Mammary epithelial cell (primary cell): ENCODE measurements around the gene SCN9A.

ENCODE experiments used
- CTCF ChIP-seq, 2 donors: IDR thresholded peaks in 1 of 2; conservative IDR thresholded peaks in 1 of 2; 2 replicates each; pipeline ENCODE4 v1.5.1; 2011 to 2012; ENCODE audit warnings: inconsistent platforms in 2 of 2, low read length in 2 of 2, mild to moderate bottlenecking in 2 of 2, control low read depth in 1 of 2, low read depth in 1 of 2; ENCODE audit not compliant: insufficient read depth in 1 of 2; ENCODE audit errors: extremely low read depth in 1 of 2
- EZH2 ChIP-seq: IDR thresholded peaks from 2 replicates; pipeline ENCODE4 v1.6.1; 2012; ENCODE audit warnings: low read length, inconsistent platforms, borderline replicate concordance

- TF ChIP-seq CTCF (conservative IDR thresholded peaks at IDR 0.05 in 1 of 2, IDR thresholded peaks at IDR 0.05 in 1 of 2; ENCODE audit: extremely low read depth in 1 of 2, insufficient read depth in 1 of 2, low read depth in 1 of 2, low read length in 2 of 2) (no peak), EZH2 (no peak)
Measured at GRCh38 chr2:166257859-166258258, 117.9 kb downstream of the SCN9A start.
